Calu3 (cell line): ENCODE results near the gene SLC6A6. TPM values are rescaled to one million over a fixed set of nuclear protein-coding genes. Genes with fewer than 3 reads are reported as not detected.

Experiments
- BruUV-seq: library from RNA; stranded (reverse); fragments of 400-500 nt; replicated peaks from 2 replicates; lab custom pipeline; 2021; lab: Mats Ljungman, UMichigan
- CTCF ChIA-PET: fragments of 300-600 bp; sonication (Branson Sonifier 250); formaldehyde crosslinking; loops from one replicate; lab custom pipeline; 2022; ENCODE audit warnings: antibody characterized with exemption; lab: Charles Lee
- DNase-seq: peaks from one replicate; pipeline ENCODE4 v3.0.0; 2022
- H3K27ac Mint-ChIP-seq: one replicate; pipeline ENCODE4 v1.8.0; 2022; ENCODE audit warnings: mixed read lengths; ENCODE audit not compliant: unreplicated experiment
- H3K27me3 Mint-ChIP-seq: one replicate; pipeline ENCODE4 v1.8.0; 2022; ENCODE audit warnings: mixed read lengths; ENCODE audit not compliant: unreplicated experiment
- H3K36me3 Mint-ChIP-seq: one replicate; pipeline ENCODE4 v1.8.0; 2022; ENCODE audit warnings: mild to moderate bottlenecking, moderate library complexity, mixed read lengths; ENCODE audit not compliant: insufficient read depth, unreplicated experiment
- H3K4me1 Mint-ChIP-seq: one replicate; pipeline ENCODE4 v1.8.0; 2022; ENCODE audit warnings: mild to moderate bottlenecking, low read depth, mixed read lengths; ENCODE audit not compliant: unreplicated experiment
- H3K4me3 Mint-ChIP-seq: one replicate; pipeline ENCODE4 v1.8.0; 2022; ENCODE audit warnings: mild to moderate bottlenecking, low read depth, moderate library complexity, mixed read lengths; ENCODE audit not compliant: unreplicated experiment
- H3K9me3 Mint-ChIP-seq: one replicate; pipeline ENCODE4 v1.8.0; 2022; ENCODE audit warnings: low read depth, mixed read lengths; ENCODE audit not compliant: unreplicated experiment
- CTCF ChIP-seq: fragments of 200-600 bp; IDR thresholded peaks from one replicate; pipeline ENCODE4 v1.8.0; 2022; ENCODE audit warnings: antibody characterized with exemption; ENCODE audit not compliant: unreplicated experiment
- intact Hi-C: fragments of 100-400 bp; cut with micrococcal nuclease; formaldehyde crosslinking; loops from one replicate; pipeline ENCODE4 v1.10.0; 2022; ENCODE audit not compliant: unreplicated experiment
- total RNA-seq: library from RNA; stranded (reverse); gene quantifications from 2 replicates; pipeline ENCODE4 v1.2.3, GENCODE V29; 2022

Gene SLC6A6
- total RNA-seq, 1 experiment from 2014 or later, result 46.3 TPM

DNA sequence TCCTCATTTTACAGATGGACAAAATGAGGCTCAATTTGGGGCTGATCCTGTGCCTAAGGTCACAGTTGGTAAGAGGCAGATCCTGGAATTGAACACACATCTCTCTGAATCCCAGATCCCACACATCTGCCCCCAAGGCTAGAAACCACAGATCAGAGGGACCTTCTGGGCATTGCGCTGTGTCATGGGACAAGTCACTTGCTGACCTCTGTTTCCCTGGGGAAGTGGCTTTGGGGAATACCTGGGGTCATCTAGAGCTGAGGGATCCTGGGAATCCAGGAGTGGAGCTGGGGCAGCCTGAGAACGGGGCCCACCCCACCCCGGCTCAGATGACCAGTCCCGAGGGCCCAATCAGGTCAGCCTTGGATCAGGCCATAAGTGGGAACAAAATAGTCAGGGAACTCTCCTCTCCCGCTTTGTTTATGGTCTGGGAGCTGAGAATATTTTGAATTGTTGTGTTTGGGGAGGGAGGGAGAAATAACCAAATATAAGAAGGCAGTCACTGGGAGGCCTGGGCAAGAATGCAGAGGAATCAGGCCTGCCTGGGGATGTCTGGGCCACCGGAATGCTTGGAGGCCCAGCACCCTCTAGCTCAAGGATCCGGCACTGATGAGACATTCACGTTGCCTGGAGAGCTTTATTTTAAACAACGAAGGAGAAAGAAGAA is 8.8 kb upstream of the SLC6A6 start:
- intact Hi-C loops, result no loop called here

DNA sequence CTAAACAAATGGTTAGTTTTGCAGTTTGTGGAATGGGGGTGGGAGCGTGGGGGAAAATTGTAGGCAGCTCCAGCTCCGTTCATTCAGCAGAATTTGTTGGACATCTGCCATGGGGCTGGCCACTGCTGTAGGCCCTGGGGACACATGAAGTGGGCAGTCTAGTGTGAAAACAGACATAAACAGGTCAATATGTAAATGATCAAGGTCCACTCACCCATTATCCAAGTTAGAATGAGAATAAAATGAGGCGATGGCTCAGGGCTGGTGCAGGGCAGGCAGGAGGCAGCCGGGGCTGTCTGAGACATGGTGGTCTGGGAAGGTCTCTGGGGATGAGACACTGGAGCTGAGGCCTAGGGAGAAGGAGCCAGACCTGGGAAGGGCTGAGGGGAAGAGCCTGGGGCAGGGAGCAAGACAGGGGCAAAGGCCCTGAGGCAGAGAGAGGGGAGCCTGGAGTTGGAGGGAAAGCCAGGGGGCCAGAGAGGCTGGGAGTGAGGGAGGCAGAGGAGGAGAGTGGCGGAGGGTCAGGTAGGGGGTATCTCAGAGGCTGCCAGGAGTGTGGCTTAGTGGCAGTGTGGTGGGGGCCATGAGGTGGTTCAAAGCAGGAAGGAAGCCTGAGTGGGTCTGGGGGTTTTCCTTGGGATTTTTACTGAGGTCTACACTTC is 6.2 kb upstream of the SLC6A6 start:
- no peaks in the 10 kb centered on the region for H3K9me3 Mint-ChIP-seq
- no peaks in the 10 kb centered on the region for H3K27me3 Mint-ChIP-seq
- no peak overlapping the region for H3K4me3 Mint-ChIP-seq
- peaks cover 7% of the 10 kb centered on the region for H3K4me1 Mint-ChIP-seq
- H3K27ac Mint-ChIP-seq, result no peak overlapping the region
- intact Hi-C loops, result no loop called here
- no TSS peak for BruUV-seq
- no peak for TF ChIP-seq CTCF
- CTCF ChIA-PET, result no interaction called here
- peaks cover 10% of the 10 kb centered on the region for H3K36me3 Mint-ChIP-seq
- no peak for DNase-seq

More for the DNA sequence above, 8.8 kb upstream of the SLC6A6 start:
- H3K27ac Mint-ChIP-seq, result no peak overlapping the region
- H3K9me3 Mint-ChIP-seq, result no peaks in the 10 kb centered on the region
- no peak overlapping the region for H3K4me3 Mint-ChIP-seq
- H3K36me3 Mint-ChIP-seq, result peaks cover 6% of the 10 kb centered on the region
- peaks cover 7% of the 10 kb centered on the region for H3K4me1 Mint-ChIP-seq
- DNase-seq, result no peak
- no TSS peak for BruUV-seq
- CTCF ChIA-PET, result no interaction called here
- no peak for TF ChIP-seq CTCF
- H3K27me3 Mint-ChIP-seq, result no peaks in the 10 kb centered on the region

DNA sequence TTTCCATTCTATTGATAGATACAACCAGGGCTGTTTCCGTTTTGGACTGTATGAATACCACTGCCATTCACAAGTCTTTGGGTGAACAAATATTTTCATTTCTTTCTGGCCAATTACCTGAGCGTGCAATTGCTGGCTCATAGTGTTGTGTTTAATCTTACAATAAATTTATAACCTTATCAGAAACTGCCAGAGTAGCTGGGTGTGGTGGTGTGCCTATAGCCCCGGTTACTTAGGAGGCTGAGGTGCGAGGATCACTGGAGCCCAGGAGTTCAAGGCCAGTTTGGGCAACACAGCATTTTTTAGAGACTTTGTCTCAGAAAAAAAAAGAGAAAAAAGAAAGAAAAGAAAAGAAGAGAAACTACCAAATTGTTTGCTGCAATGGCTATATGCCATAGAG is 5.4 kb upstream of the SLC6A6 start:
- no TSS peak for BruUV-seq
- CTCF ChIA-PET, result interaction anchor here (0.7 kb wide), 1 partner anchor 10 kb away, joined by 5 read pairs; no protein-coding TSS in a partner anchor
- Mint-ChIP-seq H3K36me3 (peaks cover 19% of the 10 kb centered on the region), H3K27ac (no peak overlapping the region), H3K4me3 (no peak overlapping the region), H3K4me1 (peaks cover 7% of the 10 kb centered on the region), H3K9me3 (no peaks in the 10 kb centered on the region), H3K27me3 (no peaks in the 10 kb centered on the region)
- DNase-seq, result no peak
- intact Hi-C loops, result no loop called here
- no peak for TF ChIP-seq CTCF

GRCh38 chr3:14397531-14397930 is 4.9 kb upstream of the SLC6A6 start:
- no peaks in the 10 kb centered on the region for H3K27me3 Mint-ChIP-seq
- H3K9me3 Mint-ChIP-seq, result no peaks in the 10 kb centered on the region
- H3K27ac Mint-ChIP-seq, result no peak overlapping the region
- intact Hi-C loops, result no loop called here
- CTCF ChIA-PET, result interaction anchor here (0.7 kb wide), 1 partner anchor 10 kb away, joined by 5 read pairs; no protein-coding TSS in a partner anchor
- peaks cover 7% of the 10 kb centered on the region for H3K4me1 Mint-ChIP-seq
- H3K36me3 Mint-ChIP-seq, result peaks cover 24% of the 10 kb centered on the region
- no TSS peak for BruUV-seq
- no peak overlapping the region for H3K4me3 Mint-ChIP-seq
- no peak for DNase-seq
- no peak for TF ChIP-seq CTCF
